ENCODE data around the gene BTG1.
"Not testable (repeated sequence)": the region's sequence is repeated elsewhere in the genome, so short reads cannot be mapped to it uniquely, and the experiment has no call there.

BTG1 gene

DNA sequence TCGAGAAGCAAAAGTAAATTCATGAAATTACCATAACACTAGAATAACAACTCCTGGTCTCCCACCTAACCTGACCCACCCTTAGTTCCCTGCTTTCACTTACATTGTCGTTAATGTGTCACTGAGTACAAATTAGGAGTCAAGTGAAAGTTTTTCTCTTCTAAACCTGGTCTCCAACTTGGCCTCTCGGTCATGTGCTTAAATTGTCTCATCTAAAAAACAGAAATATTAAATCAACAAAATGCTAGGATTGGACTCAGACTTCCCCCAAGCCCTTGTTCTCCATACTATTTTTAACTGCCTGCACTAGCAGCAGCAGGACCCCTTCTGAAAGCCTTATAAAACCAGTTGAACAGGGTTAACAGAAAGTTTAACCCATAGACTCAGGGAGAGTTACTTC lies 1.8 kb upstream of the BTG1 start:
- no peak for DNase-seq (ENCODE audit: low read depth)

DNA sequence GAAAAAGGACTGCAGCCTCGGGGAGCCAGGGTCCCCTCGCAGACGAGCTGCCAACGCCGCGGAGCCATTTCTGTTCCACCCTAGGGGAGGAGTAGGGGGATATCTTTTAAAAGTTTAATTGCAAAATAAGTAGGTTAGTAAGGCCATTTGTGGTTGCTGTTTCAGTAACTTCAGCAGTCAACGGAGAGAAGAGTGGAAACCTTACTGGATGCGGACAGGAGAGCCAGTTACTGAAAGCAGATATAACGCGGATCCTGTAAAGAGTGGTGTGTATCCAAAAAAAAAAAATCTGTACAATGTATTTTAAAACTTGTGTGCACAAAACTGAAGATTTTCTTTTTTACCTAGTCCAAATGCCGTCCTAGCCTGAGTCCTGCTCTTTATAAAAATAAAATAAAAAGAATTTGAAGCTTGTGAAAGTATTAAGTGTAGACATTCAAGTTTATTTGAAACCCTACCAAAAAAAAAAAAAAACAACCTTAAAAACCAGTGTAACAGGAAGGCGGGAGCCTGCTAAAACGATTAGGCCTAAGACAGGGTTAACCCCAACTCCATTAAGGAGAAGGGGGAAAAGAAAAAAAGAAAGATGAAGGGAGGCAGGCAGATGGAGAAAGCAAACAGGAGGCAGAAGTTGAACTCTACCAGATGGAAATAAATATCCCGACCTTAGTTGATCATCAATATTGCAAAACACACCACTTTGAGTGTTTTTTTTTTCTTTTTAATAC lies 1.0 kb upstream of the BTG1 start:
- DNase-seq (ENCODE audit: low read depth), result no peak

GRCh38 chr12:92145481-92145730 lies 240 bp downstream of the BTG1 start:
- no peak for DNase-seq (ENCODE audit: low read depth)

DNA sequence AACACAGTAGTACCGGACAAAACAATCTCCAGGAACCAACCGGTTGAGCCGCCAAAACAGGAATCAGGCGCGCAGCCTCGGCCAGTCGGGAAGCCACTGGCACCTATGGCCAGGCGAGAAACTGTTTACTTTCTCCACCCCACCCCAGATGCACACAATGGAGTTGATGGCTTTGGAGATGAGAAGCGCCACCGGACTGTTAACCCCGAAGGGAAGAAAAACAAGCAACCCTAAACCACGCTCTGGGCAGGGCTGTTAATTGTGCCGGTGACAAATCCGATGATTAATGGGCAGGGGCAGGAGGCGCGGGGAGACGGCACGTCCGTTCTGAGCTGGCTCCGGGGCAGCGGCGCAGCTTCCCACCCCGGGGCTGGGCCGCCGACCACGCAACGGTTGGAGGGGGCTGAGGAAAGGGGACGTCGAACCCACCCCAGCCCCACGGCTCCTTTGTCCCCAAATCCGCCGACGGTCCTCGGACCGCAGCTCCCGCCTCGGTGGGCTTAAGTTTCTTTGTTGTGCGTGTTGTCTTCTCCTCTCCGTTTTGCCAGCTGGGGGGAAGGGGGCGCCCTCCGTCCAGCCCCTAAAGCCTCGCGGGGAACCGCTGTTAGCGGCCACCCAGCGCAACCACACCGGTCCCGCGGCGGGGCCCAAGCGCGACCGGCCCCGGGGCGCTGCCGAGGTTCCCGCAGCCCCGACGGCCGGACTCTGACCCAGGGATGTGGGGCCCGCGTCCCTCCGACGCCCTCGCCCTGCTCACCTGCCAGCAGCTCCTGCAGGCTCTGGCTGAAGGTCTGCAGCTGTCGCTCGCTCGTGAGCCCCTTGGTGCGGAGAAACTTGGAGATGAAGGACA lies 790 bp downstream of the BTG1 start:
- peak; percentile 25 for DNase-seq (ENCODE audit: low read depth)

- peak; percentile 42 for DNase-seq (ENCODE audit: low read depth)
These were observed 1.7 kb downstream of the BTG1 start for GRCh38 chr12:92143686-92144630.

DNA sequence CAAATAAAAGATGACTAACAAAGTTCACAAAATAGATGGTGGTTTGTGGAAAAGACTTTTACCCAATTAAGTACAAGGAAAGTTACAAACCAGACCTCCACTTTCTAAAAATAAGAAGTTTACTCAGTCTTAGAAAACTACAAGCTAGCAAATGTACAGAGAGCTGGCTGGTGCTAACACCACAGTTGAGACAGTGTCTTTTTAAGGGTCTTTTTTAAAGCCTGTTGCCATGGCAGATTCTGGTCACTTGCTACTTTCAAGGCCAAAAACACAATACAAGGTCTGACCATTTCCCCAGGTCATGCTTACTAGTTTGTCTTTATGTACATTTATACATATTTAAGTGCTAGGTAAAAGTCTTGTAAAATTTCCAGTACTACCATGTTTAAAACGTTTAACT lies 2.4 kb downstream of the BTG1 start:
- DNase-seq (ENCODE audit: low read depth), result no peak

DNA sequence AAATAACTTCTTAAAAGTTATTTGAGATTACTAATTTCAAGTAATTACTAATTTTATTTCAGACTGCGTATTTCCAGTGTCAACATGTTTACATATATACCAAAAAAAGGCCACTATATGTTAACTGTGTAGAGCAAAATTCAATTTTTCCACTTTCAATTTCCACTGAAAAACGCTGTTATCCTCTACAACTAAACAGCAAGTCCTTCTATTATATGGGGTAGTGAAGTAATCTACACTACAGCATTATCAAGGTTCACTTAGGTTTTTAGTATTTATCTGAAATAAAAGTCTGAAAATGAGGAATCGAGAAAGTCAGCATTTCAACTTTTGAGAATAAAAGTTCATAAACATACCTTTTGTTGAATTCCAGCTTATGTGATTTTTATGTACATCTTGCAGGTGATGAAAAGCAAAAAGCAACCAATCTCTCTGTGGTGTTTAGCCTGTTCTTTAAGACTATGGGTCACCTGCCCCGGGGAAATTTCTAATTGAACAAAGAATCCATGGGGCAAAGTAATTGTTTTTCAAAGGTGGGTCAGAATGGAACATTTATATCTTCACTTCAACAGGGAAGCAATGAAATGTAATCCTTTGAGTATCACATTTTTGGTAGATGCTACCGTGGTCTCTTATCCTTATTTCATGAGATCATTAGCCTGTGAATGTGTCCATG lies 3.3 kb downstream of the BTG1 start:
- no peak for DNase-seq (ENCODE audit: low read depth)

GRCh38 chr12:92141591-92142121 lies 4.0 kb downstream of the BTG1 start:
- DNase-seq (ENCODE audit: low read depth), result no peak

DNA sequence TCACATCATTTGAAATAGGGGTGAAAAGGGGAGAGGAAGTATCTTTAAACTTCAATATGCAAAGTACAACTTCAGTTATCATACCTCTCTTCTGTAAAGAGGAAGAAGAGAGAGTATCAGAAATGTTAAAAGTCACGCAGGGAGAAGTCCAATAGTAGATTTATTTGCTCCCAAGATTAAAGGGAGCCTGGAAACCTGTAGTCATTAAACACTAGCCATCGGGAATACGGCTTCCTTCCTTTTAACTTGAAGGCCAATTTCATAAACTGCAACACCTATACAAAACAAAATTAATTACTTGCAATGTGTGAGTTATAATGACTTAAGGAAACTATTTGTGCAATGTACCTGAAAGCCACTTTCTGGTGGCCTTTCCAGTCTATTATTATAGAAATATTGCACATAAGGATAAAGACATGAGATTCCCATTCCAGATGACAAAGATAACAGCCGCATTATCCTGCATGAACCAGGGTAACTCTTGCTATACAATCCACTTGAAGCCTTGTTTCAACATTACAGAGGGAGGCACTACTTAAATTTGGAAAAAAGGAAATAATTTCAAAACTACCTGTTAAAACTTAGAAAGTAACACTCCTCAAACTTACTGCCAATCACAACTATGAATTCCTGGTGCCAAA lies 4.6 kb downstream of the BTG1 start:
- no peak for DNase-seq (ENCODE audit: low read depth)

DNA sequence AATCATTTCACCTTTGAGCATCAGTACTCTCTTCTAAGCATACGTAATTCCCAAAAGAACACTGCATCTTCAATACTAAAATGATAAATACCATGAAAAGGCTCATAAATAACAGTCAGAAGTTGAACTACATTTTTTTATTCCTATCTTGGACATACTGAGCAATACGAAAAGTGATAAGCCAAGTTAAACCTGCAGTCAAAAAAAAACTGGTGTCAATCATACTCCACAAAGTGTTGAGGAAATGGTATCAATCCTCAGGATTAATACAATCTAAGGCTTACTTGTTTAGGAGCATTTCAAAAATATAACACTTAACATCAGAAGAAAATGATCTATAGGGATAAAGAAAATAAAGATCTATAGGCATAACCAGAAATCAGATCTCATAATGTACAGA lies 5.5 kb downstream of the BTG1 start:
- DNase-seq (ENCODE audit: low read depth), result no peak

DNA sequence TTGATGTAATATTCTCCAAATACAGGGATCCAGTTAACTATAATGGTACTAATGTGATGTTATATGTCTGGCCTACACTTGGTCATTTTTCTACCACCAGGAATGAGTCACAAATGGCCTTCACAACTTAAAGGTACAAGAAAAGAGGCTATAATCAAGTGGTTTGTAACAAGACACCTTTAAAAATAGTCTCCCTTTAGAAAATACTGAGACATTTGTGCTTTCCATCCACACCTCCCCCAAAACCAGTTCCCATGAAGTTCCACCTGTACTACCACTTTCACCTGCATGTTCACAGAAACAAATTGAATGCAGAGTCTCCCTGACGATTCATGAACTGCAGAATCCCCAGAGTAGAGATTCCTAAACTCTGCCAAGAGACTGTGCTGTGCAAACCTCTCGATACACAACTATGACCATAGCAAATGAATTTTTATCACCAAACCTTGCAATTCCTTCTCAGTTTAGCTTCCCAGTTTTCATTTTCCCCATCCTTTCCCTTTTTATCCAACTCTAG lies 6.0 kb downstream of the BTG1 start:
- no peak for DNase-seq (ENCODE audit: low read depth)

DNA sequence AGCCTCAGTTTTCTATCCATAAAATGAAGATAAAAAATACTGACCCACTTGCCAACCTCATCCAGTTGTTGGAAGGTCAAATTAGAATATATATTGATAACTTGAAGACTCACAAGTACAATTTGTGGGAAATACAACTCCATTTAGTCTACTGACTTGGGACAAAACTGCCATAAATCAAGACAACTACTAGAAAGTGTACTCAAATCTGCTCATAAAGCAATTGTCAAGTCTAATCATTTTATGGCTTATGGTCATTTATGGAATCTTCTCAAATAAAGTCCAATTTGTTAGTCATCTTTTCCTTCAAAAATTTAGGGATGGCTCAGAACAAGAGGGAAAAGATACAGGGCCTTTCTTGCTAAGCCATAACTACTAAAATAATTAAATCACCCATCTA lies 7.0 kb downstream of the BTG1 start:
- DNase-seq (ENCODE audit: low read depth), result no peak

- no peak for DNase-seq (ENCODE audit: low read depth)
These were observed 7.5 kb downstream of the BTG1 start for GRCh38 chr12:92138144-92138543.

DNA sequence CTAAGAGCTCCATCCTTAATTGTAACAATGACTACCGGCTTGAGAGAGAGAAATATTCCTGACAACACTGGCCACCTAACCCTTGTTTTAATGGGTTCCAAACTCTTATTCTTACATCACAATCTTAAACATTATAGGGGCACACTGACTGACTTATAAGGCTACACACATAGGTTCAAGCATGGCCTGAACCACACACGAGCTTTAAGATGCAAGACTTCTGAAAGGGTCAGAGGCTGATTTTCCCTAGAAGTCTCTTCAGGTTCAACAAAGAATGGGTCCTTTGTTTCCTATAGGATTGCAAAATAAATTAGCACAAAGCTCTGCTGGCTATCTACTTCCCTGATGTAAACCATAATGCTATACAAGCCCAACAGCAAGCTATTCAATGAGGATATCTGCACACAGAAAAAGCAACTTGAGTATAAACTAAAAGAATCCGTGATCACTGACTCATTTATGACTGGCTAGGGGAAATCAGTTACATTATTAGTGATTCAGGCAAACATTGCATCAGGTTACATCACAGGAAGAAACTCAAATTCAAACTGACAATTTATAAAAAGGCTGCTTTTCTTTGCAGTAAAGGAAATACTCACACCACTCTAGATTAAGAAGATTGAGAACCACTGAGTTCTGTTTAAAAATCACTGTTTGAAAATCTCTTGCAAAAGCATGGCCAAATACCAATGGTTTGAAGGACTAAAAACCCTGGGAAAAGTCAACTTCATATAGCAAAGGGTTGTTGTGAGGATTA lies 8.5 kb downstream of the BTG1 start:
- no peak for DNase-seq (ENCODE audit: low read depth)

GRCh38 chr12:92136026-92136730 lies 9.5 kb downstream of the BTG1 start:
- DNase-seq (ENCODE audit: low read depth), result no peak

- not testable (repeated sequence) for DNase-seq (ENCODE audit: low read depth)
These were observed 10.1 kb downstream of the BTG1 start for GRCh38 chr12:92135541-92135940.

- no peak for DNase-seq (ENCODE audit: low read depth)
These were observed 10.9 kb downstream of the BTG1 start for GRCh38 chr12:92134638-92135274.

DNA sequence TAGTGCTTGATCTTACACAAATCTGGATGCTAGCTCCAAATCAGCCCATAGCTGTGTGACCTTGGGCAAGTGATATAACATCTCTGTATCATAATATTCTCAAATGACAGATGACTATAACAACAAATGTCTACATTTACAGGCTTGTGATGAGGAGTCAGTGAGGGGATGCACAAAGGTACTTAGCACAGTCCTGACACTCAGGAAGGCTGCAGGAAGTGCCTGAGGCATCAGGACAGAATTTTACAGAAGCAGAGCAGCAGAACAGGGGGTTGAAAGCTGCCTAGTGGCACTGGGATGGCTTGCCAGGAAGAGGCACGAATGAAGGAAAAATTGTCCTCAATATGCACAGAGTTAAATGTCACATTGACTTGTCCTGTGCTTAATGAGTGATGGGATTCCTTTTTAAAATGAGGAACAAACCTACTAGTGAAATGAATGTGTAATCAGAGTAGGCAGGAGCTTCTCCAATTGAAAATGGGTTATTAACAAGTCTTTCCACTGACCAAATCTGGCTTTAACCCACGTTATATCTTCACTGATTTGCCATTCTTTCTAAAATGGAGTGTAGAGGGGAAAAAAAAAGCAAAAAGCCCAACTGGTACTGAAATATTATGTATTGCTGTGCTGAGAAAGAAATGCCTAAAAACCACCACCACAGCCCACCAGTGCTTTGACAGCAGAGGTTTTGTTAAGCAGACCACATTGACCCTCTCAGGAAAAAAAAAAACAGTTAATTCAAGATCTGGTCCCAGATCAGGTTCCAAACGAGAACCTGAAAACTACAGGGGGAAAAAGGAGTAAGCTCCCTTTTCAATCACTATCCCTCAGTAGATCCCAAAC lies 11.6 kb downstream of the BTG1 start:
- DNase-seq (ENCODE audit: low read depth), result no peak
